Measurements from ENCODE around the gene PPP2R2B.

PPP2R2B gene

DNA sequence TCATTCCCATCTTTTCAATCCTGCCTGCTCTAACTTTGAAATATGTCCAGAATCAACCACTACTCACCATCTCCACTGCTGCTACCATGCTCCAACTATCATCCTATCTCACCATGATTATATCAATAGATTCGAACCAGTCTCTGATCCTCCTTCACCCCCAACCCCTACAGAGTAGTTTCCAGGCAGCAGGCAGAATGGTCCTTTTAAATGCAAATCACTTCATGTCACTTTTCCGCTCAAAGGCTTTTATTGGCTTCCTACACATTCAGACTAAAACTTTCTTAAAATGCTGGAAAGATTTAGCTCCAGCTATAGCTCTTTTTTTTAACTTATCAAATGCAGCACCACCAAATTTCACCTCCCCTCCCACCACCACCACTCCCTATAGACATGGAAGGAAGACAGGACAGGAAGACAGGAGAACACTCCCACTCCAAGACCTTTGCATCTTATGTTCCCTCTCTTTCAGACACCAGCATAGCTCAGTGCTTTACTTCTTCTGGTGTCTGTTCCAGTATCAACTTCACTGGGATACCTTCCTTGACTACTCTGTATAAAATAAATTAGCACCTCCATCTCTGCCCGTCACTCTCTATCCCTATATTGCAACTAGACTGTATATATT, 9.9 kb upstream of the PPP2R2B start:
- DNase-seq (ENCODE audit: low spot score): no peak

DNA sequence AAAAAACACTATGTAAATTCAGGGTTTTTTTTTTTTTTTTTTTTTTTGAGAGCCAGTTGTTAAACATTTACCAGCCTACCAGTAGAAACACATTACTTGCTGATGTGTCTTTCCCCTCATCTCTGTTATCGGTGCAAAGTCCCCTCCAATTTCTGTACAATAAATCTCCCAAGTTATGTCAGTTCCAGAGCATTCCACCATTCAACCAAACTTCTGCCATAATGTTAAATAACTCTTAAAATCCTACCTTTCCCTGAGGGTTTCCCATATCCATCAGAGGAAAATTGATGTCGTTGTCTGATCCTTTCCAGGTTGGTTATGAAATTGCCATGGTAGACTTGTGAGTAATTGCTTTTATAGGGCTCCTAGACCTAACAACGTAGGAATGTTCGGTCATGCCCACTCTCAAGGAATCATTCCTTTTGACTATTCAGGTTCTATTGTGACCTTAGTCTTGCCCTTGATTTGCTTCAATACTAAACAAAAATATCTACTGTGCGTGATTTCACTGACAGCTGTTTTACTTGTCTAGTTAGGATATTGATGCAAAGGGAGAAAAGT, 5.6 kb upstream of the PPP2R2B start:
- DNase-seq (ENCODE audit: low spot score): no peak

DNA sequence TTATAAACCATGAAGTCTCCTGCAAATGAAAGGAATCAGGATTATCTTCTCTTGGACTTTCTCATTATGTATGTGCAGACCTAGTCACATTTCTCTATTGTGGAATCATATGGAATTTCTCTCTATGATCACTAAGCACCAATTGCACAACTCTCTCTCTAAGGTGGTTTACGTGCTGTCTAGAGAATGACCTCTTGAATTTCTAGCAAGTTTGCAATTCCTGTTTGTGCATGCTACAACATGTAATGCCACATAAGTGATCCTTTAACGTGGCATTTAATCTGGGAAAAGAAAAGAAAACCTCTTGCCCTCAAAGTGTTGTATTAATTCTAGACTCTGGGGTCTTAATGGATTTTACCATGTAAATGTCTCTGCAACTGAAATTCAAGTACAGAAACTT, 5.0 kb upstream of the PPP2R2B start:
- no peak for DNase-seq (ENCODE audit: low spot score)

DNA sequence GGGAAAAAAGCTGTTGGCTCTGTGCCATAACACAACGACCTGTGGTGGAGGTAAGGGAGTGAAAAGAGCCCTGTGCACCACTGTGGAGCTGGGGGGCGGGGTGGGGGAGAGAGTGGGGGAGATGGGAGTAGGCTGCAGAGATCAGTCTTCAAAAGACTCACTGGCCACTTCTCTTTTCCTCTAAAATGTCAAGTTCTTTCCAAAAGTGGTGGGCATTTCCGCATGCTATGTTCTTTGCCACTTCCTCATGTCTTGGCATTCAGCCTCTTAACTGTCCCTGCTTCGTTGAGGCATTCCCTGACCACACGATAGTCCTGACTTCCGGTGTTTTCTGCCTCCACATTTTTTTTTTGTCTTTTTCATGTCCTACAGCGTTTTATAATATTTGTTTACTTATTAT, 2.4 kb upstream of the PPP2R2B start:
- DNase-seq (ENCODE audit: low spot score): no peak

DNA sequence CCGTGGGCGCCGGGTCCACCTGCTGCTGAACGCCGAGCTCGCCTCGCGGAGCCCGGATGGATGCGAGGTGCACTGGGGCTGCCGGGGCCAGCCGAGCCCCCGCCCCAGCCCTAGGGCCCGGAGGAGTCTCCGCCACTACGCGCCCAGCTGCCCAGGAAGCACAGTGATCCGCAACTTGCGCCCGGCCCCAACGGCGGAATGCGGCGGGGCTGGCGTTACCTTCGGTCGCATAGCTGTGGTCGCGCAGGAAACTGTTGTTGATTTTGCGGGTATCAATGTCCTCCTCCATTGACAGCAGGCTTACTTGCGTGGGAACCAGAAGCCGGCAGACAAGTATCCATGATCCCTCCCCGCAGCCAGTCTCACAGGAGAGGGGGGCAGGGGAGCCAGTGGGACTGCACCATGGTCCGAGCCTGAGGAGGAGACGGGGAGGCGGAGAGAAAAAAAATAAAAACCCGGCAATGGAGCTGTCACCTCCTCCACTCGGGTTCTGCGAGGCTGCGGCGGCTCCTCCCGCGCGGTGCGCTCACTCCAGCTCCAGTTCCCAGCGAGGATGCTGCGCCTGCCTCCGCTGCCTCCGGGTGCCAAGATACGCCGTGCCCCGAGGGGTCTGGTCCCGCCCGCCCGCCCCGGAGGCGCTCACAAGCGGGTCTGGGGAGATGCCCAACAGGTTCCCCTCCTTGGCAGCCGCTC, 628 bp downstream of the PPP2R2B start:
- peak; percentile 32 for DNase-seq (ENCODE audit: low spot score)

DNA sequence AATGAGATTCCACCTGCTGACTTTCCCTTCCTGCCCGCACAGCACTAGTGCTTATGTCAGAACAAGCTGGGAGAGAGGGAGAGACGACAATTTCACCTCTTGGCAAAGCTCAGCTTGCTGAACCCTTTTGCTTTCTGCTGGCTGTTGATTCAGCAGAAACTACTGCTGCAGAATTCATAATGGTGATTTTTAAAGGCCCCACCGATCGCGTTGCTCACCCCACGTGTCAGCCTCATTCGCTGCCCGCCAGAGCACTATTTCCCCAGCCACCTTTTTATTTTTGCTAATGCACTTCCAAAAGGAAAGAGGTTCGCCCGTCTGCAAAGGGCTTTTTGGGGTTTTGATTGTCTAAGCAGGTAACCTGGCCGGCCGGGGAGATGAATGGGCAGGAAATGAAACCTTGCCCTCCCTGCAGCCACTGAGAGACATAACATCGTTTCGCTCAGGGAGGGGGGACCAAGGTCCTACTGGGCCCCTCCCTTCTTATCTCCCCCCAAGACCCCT, 1.3 kb downstream of the PPP2R2B start:
- no peak for DNase-seq (ENCODE audit: low spot score)

DNA sequence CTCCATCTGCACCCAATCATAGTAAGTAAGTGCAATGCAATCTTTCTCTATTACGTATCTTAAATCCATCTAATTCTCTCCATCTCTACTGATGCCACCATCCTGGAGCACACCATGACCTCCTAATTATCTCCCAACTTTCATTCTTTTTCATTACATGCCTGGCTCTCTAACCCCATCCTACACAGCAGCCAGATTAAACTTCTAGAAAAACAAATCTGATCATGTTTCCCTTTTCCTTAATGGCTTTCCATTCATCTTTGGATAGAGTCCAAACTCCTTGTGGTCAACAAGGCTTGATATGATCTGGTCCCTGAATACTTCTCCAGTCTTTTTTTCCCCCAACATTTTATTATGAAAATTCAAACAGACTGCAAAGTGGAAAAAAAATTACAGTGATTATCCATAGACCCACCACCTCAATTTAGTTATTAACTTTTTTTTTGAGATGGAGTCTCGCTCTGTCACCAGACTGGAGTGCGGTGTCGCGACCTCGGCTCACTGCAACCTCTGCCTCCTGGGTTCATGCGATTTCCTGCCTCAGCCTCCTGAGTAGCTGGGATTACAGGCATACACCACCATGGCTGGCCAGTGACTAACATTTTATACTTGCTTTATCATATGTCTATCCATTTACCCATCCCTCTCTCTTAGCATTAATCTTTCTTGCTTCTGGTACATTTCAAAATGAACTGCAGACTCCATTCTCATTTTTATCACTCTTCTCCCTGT, 5.2 kb downstream of the PPP2R2B start:
- no peak for DNase-seq (ENCODE audit: low spot score)

DNA sequence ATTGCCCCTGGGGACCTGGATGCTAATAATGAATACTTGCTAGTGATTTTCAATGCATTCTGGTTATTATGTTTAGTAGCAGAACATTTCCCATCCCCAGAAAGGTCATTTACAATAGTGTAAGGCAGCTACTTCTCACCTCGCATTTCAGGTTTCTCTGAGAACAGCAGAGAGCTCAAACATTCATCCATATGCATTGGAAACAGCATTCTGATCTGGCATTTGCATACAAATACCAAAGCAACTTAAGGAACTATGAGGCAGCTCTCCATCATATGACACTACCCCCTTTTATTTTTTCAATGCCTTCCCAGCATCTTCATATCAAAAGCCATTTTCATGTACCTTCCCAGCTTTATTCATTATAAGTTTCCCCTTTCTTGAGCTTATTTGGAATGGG, 6.4 kb downstream of the PPP2R2B start:
- DNase-seq (ENCODE audit: low spot score): no peak

DNA sequence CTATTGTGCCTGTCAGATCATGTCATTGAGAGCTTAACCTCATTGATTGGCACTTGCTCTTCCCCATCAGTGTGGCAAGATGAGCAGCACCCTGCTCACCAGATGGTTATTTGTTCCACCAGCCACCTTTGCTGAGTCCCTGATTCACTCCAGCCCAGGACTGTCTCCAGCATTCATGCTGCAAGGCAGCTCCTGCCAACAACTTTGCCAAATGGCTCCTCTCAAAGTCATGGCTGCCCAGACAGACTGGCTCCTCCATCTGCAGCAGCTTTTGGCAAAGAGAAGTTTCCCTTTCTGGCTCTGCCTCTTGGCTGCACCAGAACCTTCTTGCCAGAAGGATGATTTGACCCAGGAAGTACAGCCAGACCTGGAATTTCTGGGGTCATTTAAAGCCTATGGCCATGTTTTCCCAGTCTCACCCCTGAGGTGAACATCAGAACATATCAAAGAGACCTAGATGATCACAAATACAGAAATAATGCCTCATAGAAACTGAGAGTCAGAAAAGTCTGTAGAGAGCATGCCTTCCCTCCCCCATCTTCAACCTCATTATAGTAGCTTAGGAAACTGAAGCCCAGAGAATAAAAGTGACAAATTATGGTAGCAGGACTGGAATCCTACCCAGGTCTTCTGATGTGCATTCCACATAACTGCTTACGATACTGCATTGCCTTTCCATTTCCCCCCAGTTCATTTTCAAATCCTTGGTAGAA, 10.4 kb downstream of the PPP2R2B start:
- DNase-seq (ENCODE audit: low spot score): no peak

DNA sequence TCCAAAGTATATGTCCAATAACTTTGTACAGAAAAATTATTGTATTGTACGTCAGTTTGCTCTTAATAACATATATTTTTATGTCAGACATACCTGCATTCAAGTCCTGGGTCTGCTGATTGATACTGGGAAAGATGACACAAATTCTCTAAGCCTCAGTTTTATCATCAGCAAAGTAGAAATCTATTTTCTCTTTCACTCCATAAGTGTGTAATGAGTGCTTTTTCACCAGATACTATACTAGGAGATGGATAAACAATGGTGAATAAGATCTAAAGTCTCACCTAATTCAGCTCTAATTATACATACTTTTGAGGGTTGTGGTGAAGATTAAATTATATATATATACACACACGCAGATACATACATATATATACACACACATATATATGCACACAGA, 12.3 kb downstream of the PPP2R2B start:
- DNase-seq (ENCODE audit: low spot score): no peak

DNA sequence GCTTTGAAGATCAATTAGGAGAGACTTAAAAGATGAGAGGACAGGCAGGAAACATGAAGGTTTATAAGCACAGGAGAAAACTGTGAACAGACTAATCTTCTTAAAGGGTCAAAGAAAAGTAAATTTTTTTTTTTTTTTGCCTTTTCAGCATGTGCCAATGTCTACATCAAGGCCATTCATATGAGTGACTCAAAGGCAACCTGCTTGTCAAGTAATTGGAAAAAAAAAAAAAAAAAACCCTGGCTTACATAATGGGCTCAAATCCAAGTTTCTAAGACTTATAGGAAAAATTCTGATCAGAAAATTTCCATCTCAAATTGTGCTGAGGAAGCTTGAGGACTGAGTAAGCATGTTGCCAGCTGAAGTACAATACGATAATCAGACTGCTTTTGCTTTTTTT, 15.9 kb downstream of the PPP2R2B start:
- DNase-seq (ENCODE audit: low spot score): no peak

DNA sequence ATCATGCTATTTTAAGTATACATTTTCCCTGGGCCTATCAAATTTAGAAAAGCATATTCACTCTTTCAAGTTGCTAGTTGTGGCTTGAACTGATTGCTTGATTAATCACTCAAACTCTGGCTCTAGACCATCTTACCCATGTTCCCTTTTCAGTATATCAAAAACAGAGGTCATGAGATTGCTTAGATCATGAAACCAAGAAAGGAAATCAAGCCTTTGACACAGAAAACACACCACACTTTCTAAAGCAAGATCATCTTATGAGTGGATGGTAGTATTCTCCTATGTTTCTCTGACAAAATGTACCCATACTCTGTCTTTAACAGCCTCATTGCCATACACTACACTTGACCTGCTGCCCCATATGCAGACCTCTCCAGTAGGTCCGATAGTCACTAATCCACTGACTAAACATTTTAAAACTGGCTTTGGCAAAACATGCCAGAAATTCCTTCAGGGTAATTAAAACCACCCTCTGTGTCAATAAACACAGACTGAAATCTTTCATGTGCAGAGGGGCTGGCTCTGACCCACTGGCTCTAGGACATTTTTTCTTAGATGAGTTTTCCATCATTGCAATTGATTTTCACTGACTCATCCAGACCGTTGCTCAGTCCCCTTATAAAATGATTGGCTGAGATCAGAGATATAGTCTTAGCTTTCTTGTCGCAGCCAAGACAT, 18.2 kb downstream of the PPP2R2B start:
- DNase-seq (ENCODE audit: low spot score): no peak

DNA sequence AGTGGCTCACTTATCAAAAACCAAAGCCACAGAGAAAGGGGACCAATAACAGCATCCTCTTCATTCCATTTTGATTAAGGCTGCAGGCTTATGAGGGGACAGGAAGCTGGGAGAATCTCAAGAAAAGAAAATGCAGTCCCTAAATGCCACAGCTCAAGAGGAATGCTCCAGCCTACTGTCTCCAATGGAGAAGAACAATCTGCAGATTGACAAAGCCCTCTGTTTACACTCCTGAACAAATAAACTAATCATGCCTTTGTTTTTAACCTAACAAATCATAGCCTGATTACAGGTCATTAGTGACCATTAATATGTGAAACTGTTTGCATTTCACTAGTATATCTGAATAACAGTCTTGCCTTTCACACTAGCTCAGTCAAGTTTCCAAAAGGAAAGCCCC, 26.5 kb downstream of the PPP2R2B start:
- no peak for DNase-seq (ENCODE audit: low spot score)

DNA sequence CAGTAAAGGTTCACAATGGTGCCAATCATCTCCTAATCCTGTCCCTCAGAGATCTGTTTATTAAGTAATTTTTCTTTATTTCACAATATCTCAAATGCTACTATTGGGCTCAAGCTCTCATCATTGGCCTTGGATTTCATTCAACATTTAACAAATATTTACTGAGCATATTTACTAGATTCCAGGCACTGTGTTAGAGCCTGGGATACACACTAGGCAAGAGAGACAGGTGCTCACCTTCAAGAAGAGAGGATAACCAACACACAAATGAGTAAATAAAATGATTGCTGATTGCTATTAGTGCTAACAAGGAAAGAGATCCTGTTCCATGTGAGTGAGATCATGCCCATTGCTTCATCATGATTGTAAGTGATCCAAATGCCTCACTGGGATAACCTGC, 27.4 kb downstream of the PPP2R2B start:
- no peak for DNase-seq (ENCODE audit: low spot score)

DNA sequence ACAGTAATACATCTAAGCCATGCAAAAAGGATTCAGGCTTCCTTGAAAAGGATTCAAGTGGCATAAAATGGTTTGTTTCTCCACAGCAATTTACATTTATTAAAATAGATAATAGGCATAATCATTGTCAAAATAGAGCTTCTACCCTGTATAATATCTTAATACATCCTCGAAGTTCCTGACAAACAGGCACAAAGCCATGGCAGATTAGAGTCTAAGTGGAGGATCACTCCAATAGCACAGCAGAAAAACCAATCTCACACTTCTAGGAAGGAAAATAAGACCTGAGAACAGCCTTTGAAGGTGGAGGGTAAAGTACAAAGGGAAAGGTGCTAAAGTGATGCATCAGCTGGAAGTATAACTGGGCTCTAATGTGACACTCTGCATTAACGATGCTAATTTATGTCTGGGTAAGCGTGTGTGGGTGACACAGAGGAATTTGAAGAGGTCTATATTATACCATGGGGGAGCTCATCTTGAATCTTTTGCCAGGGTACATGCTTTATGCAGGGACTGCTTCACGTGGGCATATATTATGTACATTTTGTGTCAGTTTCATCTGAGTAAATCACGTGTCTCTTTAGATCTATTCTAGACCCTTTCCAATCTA, 28.8 kb downstream of the PPP2R2B start:
- no peak for DNase-seq (ENCODE audit: low spot score)

DNA sequence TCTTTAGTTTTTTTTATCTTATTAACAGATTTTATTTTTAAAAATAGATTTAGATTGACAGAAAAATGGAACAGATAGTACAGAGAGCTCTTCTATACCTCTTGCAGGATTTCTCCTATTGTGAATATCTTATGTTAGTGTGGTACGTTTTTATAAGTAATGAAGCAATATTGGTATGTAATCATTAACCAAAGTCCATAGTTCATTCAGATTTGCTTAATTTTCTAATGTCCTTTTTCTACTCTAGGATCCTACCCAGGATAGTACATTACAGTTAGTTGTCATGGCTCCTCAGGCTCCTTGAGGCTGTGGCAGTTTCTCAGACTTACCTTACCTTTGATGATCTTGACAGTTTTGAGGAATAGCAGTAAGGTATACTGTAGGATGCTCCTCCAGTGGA, 30.4 kb downstream of the PPP2R2B start:
- no peak for DNase-seq (ENCODE audit: low spot score)

DNA sequence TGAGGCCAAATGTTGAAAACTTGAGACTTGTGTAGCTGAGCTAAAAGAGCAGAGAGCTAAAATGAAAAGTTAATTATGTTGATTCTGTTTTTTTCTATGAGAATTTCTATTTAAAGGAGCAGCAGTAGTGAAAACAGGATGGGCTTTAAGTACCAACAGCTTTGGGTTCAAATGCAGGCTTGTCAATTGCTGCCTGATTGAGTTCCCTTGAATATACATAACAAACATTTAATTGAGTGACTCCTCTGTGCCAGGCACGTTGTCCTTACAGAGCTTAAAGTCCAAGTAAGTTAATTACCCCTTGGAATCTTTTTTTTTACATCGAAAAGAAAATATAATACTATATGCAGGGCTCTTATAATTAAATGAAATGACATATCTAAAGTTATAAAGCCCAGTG, 38.5 kb downstream of the PPP2R2B start:
- no peak for DNase-seq (ENCODE audit: low spot score)

DNA sequence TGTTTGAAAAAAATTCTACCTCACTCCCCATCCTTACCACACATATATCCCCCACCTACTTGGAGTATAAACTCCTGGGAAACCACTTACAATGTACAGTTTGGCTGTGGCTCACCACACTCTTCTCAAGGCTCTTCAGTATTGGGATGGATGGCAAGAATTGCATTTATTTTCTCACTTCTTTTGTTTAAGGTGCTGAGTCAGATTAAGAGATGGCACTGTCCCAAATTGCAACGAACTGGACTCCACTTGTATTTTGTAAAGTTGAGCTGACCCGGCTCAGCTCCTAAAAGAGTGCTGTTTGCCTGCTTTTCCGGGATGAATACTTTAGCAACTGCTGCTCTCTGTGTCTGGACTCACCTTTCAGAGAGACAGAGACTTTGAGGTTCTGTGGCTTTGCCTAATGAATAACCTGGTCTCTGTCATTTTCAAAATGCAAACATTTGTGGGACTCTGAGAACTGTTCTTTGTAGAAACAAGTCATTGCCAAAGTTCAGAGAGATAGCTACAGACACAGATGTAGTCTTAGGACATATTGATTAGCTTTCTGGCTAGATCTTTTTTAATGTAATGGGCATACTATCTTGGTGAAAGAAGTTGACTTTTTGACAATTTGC, 42.2 kb downstream of the PPP2R2B start:
- DNase-seq (ENCODE audit: low spot score): no peak

DNA sequence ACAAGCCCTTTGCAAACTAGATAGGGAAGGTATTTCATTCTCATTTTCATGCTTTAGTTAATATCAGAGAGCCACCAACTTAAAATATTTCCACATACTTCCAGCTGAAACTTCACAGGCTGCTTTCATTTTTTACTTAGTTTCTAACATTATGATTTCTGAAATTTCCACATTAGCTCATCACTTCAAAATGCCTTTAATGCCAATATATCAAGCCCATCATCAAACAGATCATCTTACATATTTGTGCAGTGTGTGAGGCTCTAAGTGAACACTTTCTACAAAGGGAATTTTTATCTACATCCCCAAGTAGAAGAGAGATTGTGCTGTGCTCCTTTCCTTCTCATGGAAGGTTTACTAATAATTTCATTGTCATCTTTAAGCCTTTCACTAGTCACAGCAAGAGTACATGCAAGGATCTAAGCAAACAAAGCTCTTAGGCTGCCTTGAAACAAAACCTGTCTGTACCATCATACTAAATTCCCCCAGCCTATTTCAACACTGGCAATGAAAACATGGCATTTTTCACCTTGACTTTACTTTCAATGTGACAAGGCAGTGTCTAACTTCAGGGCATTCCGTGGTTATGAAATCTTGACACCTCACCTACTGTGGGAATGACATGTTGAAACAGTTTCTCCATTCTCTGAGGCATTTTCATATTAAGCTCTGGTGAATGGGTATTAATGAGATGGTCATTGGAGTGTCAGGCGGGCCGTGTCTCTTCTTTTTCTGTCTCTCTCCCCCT, 45.4 kb downstream of the PPP2R2B start:
- DNase-seq (ENCODE audit: low spot score): no peak

DNA sequence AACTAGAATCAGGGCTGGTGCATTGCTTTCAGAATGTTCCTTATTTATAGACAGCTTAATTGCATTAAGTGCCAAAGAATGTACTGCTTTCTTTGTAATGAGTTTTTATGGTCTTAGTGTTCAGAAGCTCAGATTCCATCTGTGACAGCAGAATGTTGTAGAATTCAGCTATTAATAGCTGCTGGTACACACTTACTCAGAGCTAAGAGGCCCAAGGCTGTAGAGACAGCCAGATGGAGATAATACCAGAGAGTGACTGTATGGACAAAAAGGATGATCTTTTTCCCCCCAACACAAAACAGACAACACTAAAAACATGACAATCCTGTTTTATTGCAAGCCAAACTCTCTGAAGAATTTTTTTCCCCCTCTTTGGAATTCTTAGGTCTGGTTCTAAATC, 50.2 kb downstream of the PPP2R2B start:
- DNase-seq (ENCODE audit: low spot score): no peak

Data from GM03348 (cell line).